GM11168 (cell line): ENCODE data around the gene AVP.
"Not testable (repeated sequence)": the region's sequence is repeated elsewhere in the genome, so short reads cannot be mapped to it uniquely, and the experiment has no call there.

Experiments used
- in situ Hi-C: fragments of 300-500 bp; cut with MboI; formaldehyde crosslinking; loops from one replicate; pipeline ENCODE4 v1.12.0; 2022; ENCODE audit warnings: low sequenced_read_pairs; ENCODE audit not compliant: unreplicated experiment

The AVP gene

DNA sequence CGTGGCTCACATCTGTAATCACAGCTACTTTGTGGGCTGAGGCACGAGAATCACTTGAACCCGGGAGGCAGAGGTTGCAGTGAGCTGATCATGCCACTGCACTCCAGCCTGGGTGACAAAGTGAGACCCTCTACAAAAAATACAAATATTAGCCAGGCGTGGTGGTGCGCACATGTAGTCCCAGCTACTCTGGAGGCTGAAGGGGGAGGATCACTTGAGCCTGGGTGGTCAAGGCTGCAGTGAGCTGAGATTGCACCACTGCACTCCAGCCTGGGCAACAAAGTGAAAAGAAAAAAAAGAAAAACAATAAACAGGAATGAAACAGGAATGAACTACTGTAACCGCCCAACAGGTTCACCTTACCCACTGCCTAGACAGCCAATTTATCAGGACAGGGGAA lies 20.4 kb downstream of the AVP start:
- in situ Hi-C loops, result not testable (repeated sequence)

DNA sequence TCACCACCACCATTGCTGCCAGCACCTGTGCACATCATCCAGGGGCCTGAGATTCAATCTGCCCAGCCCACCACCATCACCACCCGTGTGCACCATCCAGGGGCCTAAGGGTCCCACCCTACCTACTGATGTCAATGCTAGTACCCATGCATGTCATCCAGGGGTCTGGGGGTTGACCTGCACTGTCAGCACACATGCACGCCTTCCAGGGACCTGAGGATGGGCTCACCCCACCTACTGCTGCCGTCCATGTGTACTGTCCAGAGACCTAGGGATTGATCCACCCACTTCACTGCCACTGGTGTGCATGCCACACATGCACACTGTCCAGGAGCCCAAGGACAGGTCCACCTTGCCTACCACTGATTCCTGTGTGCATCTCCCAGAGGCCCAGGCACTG lies 25.0 kb downstream of the AVP start:
- in situ Hi-C loops, result loop anchor here (5.0 kb wide), 1 partner anchor 48 kb away; no protein-coding TSS in a partner anchor

DNA sequence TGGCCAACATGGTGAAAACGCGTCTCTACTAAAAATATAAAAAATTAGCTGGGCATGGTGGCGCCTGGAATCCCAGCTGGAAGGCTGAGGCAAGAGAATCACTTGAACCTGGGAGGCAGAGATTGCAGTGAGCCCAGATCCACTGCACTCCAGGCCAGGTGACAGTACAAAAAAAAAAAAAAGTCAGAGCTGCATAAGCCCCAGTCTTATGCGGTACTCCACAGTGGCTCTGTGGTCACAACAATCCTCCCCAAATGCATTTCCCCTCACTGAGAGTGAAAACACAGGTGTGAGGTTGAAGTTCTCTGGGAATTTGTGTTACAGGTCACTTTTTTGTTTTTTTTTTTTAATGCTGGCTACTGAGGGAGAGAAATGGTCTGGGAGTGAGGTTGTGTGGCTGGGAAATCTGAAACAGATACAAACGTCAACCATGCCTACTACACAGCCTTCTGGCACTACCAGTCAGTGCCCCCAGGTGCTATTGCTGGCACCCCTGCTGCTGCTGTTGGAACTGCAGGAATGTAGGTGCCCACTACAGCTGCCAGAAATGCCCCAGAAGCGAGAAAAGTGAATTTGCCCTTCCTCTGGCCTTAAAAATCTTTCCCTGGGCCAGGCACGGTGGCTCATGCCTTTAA lies 33.0 kb downstream of the AVP start:
- in situ Hi-C loops, result no loop called here

DNA sequence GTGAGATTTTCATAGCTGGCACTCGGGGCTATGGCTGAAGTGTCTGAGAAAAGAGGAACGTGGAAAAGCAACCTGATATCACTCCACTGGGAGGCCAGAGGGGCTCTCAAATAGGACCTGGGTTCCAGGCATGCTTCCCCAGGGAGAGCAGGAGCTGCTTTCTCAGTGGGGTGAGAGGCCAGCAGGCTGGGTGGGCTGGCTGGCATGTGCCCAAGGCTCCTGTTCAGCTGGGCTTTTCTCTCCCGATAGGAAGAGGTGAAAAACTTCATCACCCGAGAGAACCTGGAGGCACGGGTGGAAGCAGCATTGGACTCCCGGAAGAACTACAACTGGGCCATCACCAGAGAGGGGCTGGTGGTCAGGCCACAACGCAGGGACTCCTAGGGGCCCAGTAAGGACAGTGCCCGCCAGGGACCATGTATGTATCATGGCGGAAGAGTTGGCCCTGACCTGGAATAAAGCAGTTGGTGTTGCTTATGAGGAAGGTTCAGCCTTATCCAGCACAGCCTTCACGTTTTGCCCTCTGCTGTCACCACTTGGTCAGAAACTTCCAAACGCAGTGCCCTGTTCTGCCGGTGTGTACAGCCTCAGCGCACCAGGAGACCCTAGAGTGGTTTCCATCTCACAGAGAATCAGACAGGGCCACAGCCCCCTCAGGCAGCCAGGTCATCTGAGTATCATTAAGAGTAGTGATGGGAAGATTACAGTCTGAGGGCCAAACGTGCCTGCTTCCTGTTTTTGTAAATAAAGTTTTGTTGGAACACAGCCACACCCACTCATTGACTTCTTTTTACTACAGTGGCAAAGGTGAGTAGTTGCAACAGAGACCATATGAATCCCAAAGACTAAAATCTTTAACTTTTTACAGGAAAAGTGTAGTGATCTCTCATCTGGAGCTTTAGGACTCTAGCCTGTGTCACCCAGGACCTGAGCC lies 36.8 kb downstream of the AVP start:
- in situ Hi-C loops, result no loop called here

DNA sequence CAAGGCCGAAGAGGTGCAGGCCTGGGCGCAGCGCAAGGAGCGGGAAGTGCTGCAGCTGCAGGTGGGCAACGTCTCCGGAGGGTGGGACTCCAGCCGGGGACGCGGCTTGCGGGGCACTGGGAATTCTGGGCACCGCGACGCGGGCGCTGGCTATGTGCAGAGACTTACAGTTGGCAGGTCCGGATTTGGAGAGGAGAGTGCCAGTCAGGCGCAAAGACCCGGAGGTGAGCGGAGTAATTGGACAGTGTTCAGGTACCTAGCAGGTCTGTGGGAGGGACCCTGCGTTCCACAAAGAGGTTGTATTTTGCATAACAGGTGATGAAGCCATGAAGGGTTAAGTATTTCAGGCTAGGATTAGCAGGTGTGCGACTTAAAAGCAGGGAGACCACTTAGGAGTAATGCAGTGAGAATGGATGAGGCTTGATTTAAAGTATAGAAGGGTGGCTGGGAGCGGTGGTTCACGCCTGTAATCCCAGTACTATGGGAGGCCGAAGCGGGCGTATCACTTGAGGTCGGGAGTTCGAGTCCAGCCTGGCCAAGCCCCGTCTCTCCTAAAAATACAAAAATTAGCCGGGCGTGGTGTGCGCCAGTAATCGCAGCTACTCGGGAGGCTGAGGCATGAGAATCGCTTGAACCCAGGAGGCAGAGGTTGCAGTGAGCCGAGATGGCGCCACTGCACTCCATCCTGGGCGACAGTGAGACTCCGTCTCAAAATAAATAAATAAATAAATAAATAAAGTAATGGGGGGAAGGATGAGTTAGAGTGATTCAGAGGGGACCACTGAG lies 37.7 kb downstream of the AVP start:
- in situ Hi-C loops, result no loop called here

DNA sequence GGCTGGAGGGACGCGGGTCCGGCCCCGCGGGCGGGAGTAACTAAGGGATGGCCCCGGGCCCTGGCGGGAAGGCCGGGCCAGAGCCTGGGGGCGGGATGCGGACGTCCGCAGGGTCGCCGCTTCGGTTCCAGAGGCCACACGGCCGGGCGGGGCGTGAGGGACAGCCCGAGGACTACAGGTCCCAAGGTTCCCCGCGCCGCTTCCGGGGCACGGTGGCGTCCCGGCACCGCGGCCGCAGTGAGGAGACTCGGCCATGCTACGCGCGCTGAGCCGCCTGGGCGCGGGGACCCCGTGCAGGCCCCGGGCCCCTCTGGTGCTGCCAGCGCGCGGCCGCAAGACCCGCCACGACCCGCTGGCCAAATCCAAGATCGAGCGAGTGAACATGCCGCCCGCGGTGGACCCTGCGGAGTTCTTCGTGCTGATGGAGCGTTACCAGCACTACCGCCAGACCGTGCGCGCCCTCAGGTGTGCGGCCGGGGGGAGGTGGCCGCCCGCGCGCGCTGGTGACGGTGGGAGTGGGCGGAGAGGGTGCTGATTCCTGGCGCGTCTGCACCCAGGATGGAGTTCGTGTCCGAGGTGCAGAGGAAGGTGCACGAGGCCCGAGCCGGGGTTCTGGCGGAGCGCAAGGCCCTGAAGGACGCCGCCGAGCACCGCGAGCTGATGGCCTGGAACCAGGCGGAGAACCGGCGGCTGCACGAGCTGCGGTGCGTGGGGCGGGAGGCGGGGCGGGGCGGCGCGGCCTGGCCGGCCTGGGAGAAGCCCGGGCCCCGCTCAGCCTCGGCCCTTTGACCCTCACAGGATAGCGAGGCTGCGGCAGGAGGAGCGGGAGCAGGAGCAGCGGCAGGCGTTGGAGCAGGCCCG lies 38.5 kb downstream of the AVP start, which contains the start of gene MRPS26:
Gene MRPS26 (plus strand): TSS at position 237 of the 861 bp plus-strand sequence. CDS start 17 bp downstream, at position 254.
- in situ Hi-C loops, result no loop called here

DNA sequence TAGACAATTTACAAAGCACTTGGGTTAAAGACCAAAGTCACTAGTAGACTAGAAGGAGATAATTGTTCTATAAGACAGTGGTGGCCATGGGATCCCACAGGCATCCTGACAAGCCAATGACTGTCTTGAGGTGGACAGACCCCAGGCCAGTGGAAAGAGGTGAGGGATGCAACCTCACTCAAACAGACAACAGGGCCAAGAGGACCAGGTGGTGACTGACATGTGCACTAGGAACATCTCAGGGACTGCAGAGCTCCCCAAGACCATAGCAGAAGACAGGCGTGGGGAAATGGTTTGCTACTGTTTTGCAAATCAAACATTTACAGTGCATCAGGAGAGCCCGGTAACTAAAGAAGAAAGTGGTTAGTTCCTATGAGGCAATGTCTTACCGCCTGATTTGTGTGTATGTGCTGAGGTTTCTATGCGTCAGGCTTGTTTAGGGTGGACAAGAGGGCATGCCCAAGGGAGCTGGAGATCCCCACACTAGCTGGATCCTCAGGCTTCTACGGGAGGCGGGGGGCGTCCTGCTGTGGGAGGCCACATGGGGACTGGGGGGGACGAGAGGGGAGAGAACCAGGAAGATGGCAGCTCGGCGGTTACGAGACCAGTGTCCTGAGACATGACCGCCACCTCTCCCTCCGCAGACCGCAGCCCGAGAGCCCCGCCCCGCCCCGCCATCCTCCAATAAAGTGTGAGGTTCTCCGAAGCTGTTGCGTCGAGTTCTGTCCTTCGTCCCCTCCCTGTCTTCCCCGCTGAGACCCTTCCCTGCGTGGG lies 39.3 kb downstream of the AVP start:
- in situ Hi-C loops, result no loop called here

DNA sequence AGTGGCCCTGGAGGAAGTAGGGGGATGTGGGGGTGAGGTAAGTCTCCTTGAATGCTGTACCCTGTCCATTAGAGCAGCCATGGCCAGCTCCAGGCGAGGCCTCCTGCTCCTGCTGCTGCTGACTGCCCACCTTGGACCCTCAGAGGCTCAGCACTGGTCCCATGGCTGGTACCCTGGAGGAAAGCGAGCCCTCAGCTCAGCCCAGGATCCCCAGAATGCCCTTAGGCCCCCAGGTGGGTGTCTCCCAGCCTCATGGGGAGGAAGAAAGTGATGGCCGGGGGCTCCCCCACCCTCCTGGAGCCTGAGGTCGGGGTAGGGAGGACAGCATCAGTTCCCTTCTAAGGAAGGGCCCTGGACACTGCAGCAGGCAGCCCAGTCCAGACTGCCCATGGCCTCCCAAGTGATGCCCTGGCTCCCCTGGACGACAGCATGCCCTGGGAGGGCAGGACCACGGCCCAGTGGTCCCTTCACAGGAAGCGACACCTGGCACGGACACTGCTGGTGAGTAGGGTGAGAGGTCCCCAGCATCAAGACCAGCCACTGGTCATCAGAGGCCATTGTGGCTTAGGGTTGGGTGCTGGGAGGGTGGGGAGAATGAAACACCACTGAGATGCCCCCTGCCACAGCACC lies 40.1 kb downstream of the AVP start:
- in situ Hi-C loops, result no loop called here

DNA sequence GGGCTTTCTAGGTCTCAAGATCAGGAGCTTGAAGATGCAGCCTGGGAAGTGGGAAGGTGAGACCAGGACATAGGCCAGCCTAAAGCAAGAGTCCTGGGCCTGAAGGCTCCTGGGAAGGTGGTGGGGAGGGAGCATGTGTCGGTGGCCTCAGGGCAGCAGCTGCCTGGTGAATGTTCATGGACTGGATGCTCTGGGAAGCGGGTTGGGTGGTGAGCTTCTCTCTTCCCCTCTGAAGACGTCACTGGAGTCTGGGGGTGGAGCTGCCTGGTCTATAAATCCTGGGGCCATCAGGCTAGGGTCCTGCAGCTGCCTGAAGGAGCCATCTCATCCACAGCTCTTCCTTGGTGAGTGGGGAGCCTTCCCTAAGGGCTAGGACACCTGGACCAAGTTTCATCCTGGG lies 41.2 kb downstream of the AVP start, which contains the start of gene GNRH2:
Gene GNRH2 (plus strand): TSS at position 301 of the 400 bp plus-strand sequence. CDS start 793 bp downstream, outside the sequence.
- in situ Hi-C loops, result no loop called here

DNA sequence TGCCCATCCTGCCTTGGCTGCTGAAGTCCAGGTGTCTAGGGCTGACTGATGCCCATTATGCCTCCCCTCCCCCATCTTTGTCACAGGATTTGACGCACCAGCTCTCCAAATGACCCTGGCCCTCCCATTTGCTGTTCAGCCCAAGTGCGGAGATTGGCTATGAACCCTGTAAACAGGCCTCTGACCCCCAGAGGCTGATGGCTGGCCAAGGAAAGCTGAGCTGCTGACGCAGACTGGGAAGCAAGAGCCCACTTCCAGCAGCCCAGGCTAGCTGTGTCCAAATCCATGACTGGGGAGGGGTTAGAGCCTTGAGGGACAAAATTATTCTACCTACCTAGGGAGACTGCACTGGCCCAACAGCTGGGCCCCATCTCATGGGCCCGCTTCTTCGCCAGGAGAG lies 41.9 kb downstream of the AVP start:
- in situ Hi-C loops, result no loop called here

DNA sequence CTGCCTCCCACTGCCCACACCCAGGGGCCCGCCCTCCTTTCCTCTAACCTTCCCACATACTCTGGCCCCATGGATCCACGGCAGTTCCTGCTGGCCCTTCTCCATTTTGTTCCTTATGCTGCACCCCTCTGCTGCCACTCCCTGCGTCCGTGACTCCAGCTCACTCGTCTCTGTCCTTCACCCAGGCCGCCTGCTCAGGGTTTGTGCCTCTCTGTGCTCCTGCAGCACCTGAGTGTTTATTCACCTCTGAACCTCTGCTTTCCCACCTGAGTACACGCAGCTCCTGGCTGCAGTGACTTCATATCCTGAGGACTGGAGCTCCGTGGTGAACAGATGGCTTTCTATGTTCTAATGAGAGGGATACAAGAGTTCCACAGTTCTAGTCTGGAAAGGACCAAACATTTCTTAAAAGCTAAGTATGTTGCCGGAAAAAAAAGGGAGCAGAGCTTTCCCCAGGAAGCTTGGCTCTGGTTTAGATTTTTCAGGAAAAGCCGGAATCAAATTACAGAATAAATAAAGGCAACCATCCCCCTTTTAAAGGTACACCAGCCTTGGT lies 42.6 kb downstream of the AVP start:
- in situ Hi-C loops, result no loop called here

DNA sequence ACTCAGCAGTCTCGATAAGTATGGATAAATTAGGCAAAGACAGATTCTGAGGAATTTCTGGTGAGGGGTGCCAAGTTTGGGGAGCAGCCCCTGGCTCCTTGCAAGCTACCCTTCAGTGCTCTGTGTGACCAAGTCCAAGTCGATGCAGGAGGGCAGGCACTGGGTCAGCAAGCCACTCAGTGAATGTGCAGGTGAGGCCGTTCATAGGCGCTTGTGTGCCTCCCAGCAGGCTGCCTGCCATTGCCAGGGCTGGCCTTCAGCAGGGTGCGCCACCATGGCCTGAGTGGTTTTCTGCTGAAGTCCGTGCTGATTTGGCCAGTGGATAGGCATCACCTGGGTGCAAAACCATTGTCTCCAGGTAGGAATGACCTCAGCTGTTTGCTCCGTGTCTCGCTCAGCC lies 44.4 kb downstream of the AVP start:
- in situ Hi-C loops, result no loop called here

DNA sequence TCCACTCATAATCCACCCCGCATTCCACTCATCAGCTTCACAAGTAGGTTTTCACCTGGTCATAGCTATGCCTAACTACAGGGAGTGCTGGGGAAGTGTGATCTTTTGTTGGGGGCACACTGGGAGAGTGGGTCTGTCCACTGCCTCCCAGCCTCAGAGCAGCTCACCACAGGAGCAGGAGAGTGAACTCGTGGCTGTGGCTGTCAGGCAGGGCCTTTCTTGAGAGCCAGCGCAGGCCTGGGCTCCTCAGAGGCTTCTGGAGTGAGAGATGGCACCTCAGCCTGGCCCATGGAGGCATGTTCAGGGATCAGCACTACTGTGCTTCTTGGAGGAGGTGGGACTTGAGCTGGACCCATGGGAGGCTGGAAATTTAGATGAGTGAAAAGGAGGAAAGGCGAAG lies 45.1 kb downstream of the AVP start:
- in situ Hi-C loops, result no loop called here

DNA sequence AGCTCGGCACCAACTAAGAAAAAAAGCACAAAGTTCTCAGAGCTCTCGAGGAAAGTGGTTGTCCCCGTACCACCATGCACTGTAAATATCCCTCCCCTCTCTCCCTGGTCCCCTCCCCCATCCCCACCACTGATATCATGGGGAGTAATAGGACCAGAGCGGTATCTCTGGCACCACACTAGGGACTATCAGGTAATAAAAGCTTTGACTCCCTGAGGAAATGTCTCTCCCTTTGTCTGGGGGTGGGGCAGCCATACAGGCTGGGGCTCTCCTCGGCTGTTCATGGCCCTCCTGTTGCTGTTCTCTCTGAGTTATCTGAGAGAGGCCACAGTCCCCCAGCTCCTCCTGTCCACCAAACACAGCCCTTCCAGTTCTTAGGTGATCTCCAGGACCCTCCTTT lies 46.1 kb downstream of the AVP start:
- in situ Hi-C loops, result no loop called here

DNA sequence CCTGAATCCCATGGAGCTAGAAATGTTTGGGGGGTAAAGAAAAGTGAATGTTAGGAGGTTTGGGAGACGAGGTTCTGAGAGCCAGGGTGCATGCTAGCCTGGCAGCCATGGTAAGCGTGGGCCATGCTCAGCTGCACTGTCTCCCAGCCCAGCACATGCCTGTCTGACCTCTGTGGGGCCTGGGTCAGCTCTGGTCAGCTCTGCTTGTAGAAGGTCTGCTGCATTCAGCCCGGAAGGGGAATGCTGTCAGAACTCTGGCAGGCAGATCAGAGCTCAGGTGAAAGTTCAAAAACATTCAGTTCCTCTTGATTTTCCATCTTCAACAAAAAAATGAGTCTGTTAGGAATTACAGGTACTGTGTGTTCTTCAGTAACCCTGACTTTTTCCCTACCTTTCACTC lies 46.9 kb downstream of the AVP start:
- in situ Hi-C loops, result no loop called here

DNA sequence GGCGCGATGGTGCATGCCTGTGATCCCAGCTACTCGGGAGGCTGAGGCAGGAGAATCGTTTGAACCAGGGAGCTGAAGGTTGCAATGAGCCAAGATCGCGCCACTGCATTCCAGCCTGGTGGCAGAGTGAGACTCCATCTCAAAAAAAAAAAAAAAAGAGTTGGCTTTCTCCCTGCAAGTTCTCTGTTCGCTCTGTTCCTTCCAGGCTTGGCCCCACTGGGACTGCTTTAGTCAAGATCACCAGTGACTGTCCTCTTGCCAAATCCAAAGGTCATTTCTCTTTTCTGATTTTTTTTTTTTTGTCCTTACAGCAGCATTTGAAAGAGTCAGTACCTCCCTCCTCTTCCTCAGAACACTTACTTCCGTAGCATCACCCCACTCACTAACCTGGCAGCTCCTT lies 51.9 kb downstream of the AVP start:
- in situ Hi-C loops, result no loop called here
